NB4 (cell line): ENCODE data around the gene CCK.

ENCODE experiments used
- DNase-seq: peaks from one replicate; pipeline ENCODE4 v3.0.0; 2010; ENCODE audit warnings: low read depth
- H3K4me3 ChIP-seq: one replicate; pipeline ENCODE4 v1.5.1; 2011; ENCODE audit warnings: mild to moderate bottlenecking, low read depth, low read length, moderate library complexity
- MYC ChIP-seq: IDR thresholded peaks from 2 replicates; pipeline ENCODE4 v1.6.1; 2011; ENCODE audit warnings: low read depth, low read length
- POLR2A ChIP-seq: IDR thresholded peaks from 2 replicates; pipeline ENCODE4 v1.6.1; 2011; ENCODE audit warnings: mild to moderate bottlenecking; ENCODE audit not compliant: insufficient read length; ENCODE audit errors: extremely low read depth
- TF ChIP-seq, protein P1 (sequence below): IDR thresholded peaks from 2 replicates; pipeline ENCODE4 v1.6.1; 2011; ENCODE audit warnings: low read depth, low read length
- TF ChIP-seq, protein P2 (sequence below): IDR thresholded peaks from one replicate; pipeline ENCODE4 v1.5.1; 2012; ENCODE audit warnings: low read depth, low read length

CCK gene

DNA sequence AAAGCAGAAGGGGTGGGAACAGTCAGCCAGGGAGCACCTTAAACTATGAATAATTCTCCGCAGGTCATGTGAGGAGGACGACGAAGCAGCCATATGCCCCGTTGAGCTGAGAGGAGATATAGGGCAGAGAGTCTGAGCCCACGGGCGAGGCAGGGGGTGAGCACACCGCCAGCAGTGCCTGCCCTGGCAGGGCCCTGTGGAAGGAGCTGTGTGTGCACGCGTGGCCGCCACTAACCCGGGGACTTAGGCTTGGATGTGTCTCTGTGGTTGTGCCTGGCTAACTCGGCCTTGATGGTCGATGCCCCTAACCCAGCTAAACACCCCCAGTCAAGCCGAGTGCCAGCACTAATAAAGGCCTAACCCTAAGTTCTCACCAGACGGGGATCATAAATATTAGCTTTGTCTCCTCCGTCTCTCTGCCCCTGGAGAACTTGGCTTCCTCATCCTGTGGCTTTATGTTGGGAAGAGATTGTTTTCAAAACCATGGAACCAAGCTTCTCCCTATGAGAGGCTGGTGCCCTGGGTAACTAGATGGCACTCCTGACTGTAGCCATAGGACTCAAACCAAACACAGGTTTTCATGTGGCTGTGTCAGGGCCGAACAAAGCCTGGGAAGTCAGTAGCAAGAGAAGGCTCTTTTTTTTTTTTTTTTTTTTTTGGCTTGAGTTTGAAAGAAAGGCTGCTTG lies 45.4 kb downstream of the CCK start:
- no peak overlapping the region for H3K4me3 ChIP-seq
- TF ChIP-seq, protein P1, sequence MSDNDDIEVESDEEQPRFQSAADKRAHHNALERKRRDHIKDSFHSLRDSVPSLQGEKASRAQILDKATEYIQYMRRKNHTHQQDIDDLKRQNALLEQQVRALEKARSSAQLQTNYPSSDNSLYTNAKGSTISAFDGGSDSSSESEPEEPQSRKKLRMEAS: no peak
- TF ChIP-seq, protein P2, sequence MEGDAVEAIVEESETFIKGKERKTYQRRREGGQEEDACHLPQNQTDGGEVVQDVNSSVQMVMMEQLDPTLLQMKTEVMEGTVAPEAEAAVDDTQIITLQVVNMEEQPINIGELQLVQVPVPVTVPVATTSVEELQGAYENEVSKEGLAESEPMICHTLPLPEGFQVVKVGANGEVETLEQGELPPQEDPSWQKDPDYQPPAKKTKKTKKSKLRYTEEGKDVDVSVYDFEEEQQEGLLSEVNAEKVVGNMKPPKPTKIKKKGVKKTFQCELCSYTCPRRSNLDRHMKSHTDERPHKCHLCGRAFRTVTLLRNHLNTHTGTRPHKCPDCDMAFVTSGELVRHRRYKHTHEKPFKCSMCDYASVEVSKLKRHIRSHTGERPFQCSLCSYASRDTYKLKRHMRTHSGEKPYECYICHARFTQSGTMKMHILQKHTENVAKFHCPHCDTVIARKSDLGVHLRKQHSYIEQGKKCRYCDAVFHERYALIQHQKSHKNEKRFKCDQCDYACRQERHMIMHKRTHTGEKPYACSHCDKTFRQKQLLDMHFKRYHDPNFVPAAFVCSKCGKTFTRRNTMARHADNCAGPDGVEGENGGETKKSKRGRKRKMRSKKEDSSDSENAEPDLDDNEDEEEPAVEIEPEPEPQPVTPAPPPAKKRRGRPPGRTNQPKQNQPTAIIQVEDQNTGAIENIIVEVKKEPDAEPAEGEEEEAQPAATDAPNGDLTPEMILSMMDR: no peak
- TF ChIP-seq POLR2A (no peak), MYC (no peak)
- no peak for DNase-seq

DNA sequence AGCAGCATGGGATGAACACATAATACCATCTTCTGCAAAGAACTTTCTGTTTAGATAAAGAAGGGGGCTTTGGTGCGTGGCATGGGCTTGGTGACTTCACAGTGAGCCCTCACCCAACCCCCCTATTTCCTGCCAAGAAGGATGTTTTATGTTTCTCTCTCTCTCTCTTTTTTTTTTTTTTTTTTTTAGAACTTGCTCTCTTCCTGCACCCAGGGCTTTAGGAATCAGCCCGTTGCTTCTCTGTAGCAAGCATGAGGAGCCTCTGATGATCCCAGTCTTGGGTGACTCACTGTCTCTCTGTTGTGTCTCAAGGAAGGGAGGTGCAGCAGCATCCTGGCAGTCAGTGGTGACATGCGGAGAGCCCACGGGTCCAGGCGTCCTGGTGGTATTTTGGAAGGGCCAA lies 49.1 kb downstream of the CCK start:
- H3K4me3 ChIP-seq: no peak overlapping the region
- TF ChIP-seq MYC (no peak), POLR2A (no peak)
- TF ChIP-seq, protein P1: no peak
- TF ChIP-seq, protein P2: no peak
- no peak for DNase-seq

DNA sequence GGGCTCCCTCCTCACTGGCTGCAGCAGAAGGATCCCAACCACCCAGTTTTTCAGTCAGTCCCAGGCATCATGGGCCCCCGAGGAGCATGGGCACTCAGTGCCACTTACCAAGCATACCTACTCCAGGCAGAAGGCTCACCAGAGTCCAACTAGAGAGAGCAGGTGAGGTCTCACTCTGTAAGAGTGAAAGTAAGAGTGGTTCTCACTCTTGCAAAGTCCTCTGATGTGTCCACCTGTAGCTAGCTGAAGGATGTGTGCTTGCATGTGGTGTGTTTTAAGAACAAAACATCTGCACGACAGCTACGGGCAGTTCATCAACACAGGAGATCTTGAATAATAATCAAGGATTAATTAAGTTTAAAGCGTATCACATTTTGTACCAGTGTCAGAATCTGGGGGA lies 49.7 kb downstream of the CCK start:
- TF ChIP-seq, protein P2: no peak
- TF ChIP-seq POLR2A (no peak), MYC (no peak)
- DNase-seq: no peak
- no peak overlapping the region for H3K4me3 ChIP-seq

DNA sequence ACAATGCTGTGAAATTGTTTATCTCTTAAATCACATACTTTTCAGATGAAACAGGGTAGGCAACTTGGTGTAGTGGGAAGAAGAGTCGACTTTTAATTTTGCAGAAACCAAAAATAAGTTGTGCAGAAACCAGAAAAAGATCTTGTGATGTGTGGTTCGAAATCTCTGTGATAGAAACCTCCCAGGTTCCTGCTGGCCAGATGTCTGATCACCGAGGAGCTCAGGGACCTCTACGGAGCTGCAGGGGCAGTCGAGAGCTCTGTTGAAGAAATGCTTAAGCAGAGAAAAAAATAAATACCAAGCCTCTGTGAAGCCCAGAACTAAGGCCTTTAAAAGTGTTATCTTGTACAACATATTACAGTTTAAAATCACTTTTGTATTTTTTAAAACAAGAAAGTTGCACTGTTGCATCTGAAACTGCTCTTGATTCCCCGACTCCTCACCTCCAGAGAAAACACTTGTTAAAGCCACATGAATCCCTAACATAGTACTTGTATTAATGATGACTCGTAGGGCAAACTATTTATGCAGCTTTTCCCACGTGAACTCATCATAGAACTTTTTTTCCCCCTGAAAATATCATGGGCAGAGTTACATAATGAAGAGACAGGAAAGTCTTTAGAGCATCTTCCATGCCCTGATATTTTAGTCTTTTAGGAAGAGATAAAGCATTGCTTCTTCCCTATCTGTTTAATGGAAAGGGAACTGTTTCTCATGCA lies 51.3 kb downstream of the CCK start:
- TF ChIP-seq POLR2A (no peak), MYC (no peak)
- TF ChIP-seq, protein P1: no peak
- TF ChIP-seq, protein P2: no peak
- DNase-seq: no peak
- no peak overlapping the region for H3K4me3 ChIP-seq

DNA sequence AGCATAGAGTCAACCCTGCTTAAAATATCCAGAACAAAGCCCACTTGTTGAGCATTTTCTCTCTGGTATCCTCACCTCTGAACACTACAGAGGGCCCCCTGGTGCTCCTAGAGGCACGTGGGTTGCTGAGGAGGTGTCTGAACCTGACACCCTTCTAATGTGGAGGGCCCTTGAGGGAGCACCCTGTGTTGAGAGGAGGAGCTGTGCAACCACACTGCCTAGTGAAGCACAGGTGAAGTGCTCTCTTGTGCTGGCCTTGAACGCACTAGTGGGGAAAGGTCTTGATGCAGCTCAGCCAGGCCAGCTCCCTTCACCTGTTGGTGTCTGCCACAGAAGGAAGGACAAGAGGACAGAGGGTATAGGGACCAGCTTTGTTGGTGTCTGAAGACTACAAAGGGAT lies 51.9 kb downstream of the CCK start:
- no peak for DNase-seq
- TF ChIP-seq MYC (no peak), POLR2A (no peak)
- TF ChIP-seq, protein P1: no peak
- TF ChIP-seq, protein P2: no peak
- no peak overlapping the region for H3K4me3 ChIP-seq
